Neuronal stem cell (in vitro differentiated cells): Measurements from ENCODE around the gene GPC1.

Experiments
- DNase-seq: peaks from one replicate; pipeline ENCODE4 v3.0.0-alpha.2; 2013; ENCODE audit warnings: low spot score
- H2AFZ ChIP-seq: one replicate; pipeline ENCODE4 v1.6.1; 2013; ENCODE audit warnings: mild to moderate bottlenecking, low read length, inconsistent platforms
- H2AK5ac ChIP-seq: 2 replicates; pipeline ENCODE4 v1.6.1; 2013; ENCODE audit warnings: low read depth, mild to moderate bottlenecking, inconsistent platforms, low read length, moderate library complexity, mixed read lengths
- H2BK120ac ChIP-seq: 2 replicates; pipeline ENCODE4 v1.6.1; 2013; ENCODE audit warnings: low read depth, mild to moderate bottlenecking, inconsistent platforms, low read length, moderate library complexity, mixed read lengths
- H2BK12ac ChIP-seq: one replicate; pipeline ENCODE4 v1.6.1; 2013; ENCODE audit warnings: low read length, inconsistent platforms
- H2BK15ac ChIP-seq: 2 replicates; pipeline ENCODE4 v1.6.1; 2013; ENCODE audit warnings: mild to moderate bottlenecking, low read length, inconsistent platforms, mixed read lengths
- H2BK5ac ChIP-seq: one replicate; pipeline ENCODE4 v1.6.1; 2013; ENCODE audit warnings: inconsistent platforms, mild to moderate bottlenecking, low read length, moderate library complexity
- H3K14ac ChIP-seq: one replicate; pipeline ENCODE4 v1.6.1; 2013; ENCODE audit warnings: low read length, inconsistent platforms
- H3K18ac ChIP-seq: 2 replicates; pipeline ENCODE4 v1.6.1; 2013; ENCODE audit warnings: low read length, inconsistent platforms
- H3K23ac ChIP-seq: 2 replicates; pipeline ENCODE4 v1.6.1; 2013; ENCODE audit warnings: low read depth, mild to moderate bottlenecking, mixed read lengths, low read length, inconsistent platforms; ENCODE audit not compliant: poor library complexity
- H3K27ac ChIP-seq: replicated peaks from 3 replicates; pipeline ENCODE4 v1.5.1; 2013; ENCODE audit warnings: low read length, inconsistent platforms
- H3K27me3 ChIP-seq, 3 experiments: 2 replicates each; pipeline ENCODE4 v1.6.1; 2013; ENCODE audit warnings: low read length in 3 of 3, mild to moderate bottlenecking in 2 of 3, inconsistent platforms in 1 of 3, low read depth in 1 of 3, mixed read lengths in 1 of 3, moderate library complexity in 1 of 3; ENCODE audit not compliant: control insufficient read depth in 3 of 3, insufficient read depth in 3 of 3
- H3K36me3 ChIP-seq, 2 donors: replicated peaks in 1 of 2; 2 replicates each; pipeline ENCODE4 v1.6.1; 2013; ENCODE audit warnings: low read length in 2 of 2; ENCODE audit not compliant: control insufficient read depth in 2 of 2, insufficient read depth in 2 of 2
- H3K4ac ChIP-seq: 2 replicates; pipeline ENCODE4 v1.6.1; 2013; ENCODE audit warnings: inconsistent platforms, mild to moderate bottlenecking, low read length, moderate library complexity
- H3K4me1 ChIP-seq, 2 donors: 1 replicate in 1 of 2; 2 replicates in 1 of 2; pipeline ENCODE4 v1.6.1; 2013; ENCODE audit warnings: low read length in 2 of 2, low read depth in 1 of 2; ENCODE audit not compliant: control insufficient read depth in 2 of 2, insufficient read depth in 1 of 2
- H3K4me2 ChIP-seq: one replicate; pipeline ENCODE4 v1.6.1; 2013; ENCODE audit warnings: mild to moderate bottlenecking, low read length, inconsistent platforms; ENCODE audit not compliant: insufficient read depth, poor library complexity, severe bottlenecking
- H3K4me3 ChIP-seq, 2 donors: 2 replicates each; pipeline ENCODE4 v1.5.1; 2013; ENCODE audit warnings: low read length in 2 of 2, mild to moderate bottlenecking in 2 of 2, inconsistent platforms in 1 of 2, moderate library complexity in 1 of 2
- H3K79me1 ChIP-seq: one replicate; pipeline ENCODE4 v1.6.1; 2013; ENCODE audit warnings: low read depth, mild to moderate bottlenecking, inconsistent platforms, low read length, moderate library complexity
- H3K9ac ChIP-seq: one replicate; pipeline ENCODE4 v1.6.1; 2013; ENCODE audit warnings: mild to moderate bottlenecking, low read depth, low read length, inconsistent platforms; ENCODE audit not compliant: poor library complexity
- H3K9me3 ChIP-seq, 2 donors: replicated peaks in 1 of 2; 2 replicates each; pipeline versions ENCODE3 to v1.6.1; 2013; ENCODE audit warnings: low read length in 2 of 2, mild to moderate bottlenecking in 2 of 2, inconsistent platforms in 1 of 2, low read depth in 1 of 2, mixed read lengths in 1 of 2, moderate library complexity in 1 of 2; ENCODE audit not compliant: control insufficient read depth in 2 of 2, insufficient read depth in 1 of 2
- H4K8ac ChIP-seq: one replicate; pipeline ENCODE4 v1.6.1; 2013; ENCODE audit warnings: low read depth, mild to moderate bottlenecking, inconsistent platforms, low read length, moderate library complexity
- H4K91ac ChIP-seq: one replicate; pipeline ENCODE4 v1.6.1; 2013; ENCODE audit warnings: low read length, low read depth, mild to moderate bottlenecking, inconsistent platforms; ENCODE audit not compliant: poor library complexity
- WGBS, 2 donors: extraction: QIAGEN DNeasy Blood & Tissue Kit; methylation state at CpG; one replicate each; pipeline ENCODE4 v1.1.7; 2013; ENCODE audit warnings: missing lambda C conversion rate in 2 of 2, mixed read lengths in 1 of 2; ENCODE audit not compliant: insufficient read length in 2 of 2, insufficient replicate concordance in 1 of 2; ENCODE audit errors: extremely low coverage in 2 of 2; 5-methylcytosine and 5-hydroxymethylcytosine counted together

Gene GPC1

GRCh38 chr2:240451108-240451611 lies 15.7 kb downstream of the GPC1 start:
- Histone ChIP-seq H3K4me1 (peaks cover 41 to 42% of the 10 kb centered on the region in 2 donors), H3K27me3 (peaks cover 0 to 17% (median 0%) of the 10 kb centered on the region in 3 experiments), H3K79me1 (peaks cover 43% of the 10 kb centered on the region), H3K9ac (peak overlapping the region; percentile 38), H4K8ac (no peak overlapping the region), H2BK5ac (no peak overlapping the region), H3K18ac (peak overlapping the region; percentile 7), H2AK5ac (peak overlapping the region; percentile 63), H4K91ac (no peak overlapping the region), H3K36me3 (peaks cover 2 to 4% of the 10 kb centered on the region in 2 donors), H2BK120ac (no peak overlapping the region), H2BK15ac (peak overlapping the region; percentile 76), H3K4me3 (no peak overlapping the region), H3K9me3 (no peaks in the 10 kb centered on the region), H3K23ac (no peak overlapping the region), H3K4ac (no peak overlapping the region), H3K4me2 (no peak overlapping the region), H3K14ac (no peak overlapping the region), H2AFZ (no peak overlapping the region), H2BK12ac (no peak overlapping the region), H3K27ac (no peak overlapping the region)
- DNase-seq: no peak
- no CpG with 5 or more reads among the region's 13 CpGs for WGBS, 2 donors

- H3K14ac ChIP-seq: no peak overlapping the region
- H2BK120ac ChIP-seq: no peak overlapping the region
- no peak overlapping the region for H4K8ac ChIP-seq
- H3K27ac ChIP-seq: peak overlapping the region; percentile 59
- H3K18ac ChIP-seq: peak overlapping the region; percentile 93
- no peak for DNase-seq
- H3K79me1 ChIP-seq: peaks cover 38% of the 10 kb centered on the region
- peak overlapping the region; percentile 93 for H3K4me2 ChIP-seq
- no peak overlapping the region for H2BK12ac ChIP-seq
- peak overlapping the region; percentile 62 for H2BK5ac ChIP-seq
- peak overlapping the region; percentile 73 to 75 for H3K4me3 ChIP-seq
- WGBS, 2 donors: no CpG with 5 or more reads among the region's 20 CpGs
- H3K23ac ChIP-seq: peak overlapping the region; percentile 37
- peaks cover 49 to 50% of the 10 kb centered on the region in 2 donors for H3K4me1 ChIP-seq
- H2AK5ac ChIP-seq: peak overlapping the region; percentile 89
- no peak overlapping the region for H3K4ac ChIP-seq
- peak overlapping the region; percentile 76 for H2BK15ac ChIP-seq
- H2AFZ ChIP-seq: peak overlapping the region; percentile 92
- peaks cover 0 to 18% (median 0%) of the 10 kb centered on the region in 3 experiments for H3K27me3 ChIP-seq
- H4K91ac ChIP-seq: no peak overlapping the region
- peak overlapping the region; percentile 65 for H3K9ac ChIP-seq
- no peaks in the 10 kb centered on the region for H3K36me3 ChIP-seq
- no peaks in the 10 kb centered on the region for H3K9me3 ChIP-seq
These were observed 16.5 kb downstream of the GPC1 start for GRCh38 chr2:240451791-240452461.

- Histone ChIP-seq H3K27ac (peak overlapping the region; percentile 59), H3K4me3 (peak overlapping the region; percentile 75 to 95)
These were observed 17.2 kb downstream of the GPC1 start for GRCh38 chr2:240452462-240453256.

More at GRCh38 chr2:240452462-240453256, 17.2 kb downstream of the GPC1 start:
- Histone ChIP-seq H4K8ac (peak overlapping the region; percentile 43), H3K36me3 (no peaks in the 10 kb centered on the region), H3K9ac (peak overlapping the region; percentile 99), H3K4me2 (peak overlapping the region; percentile 93), H3K14ac (peak overlapping the region; percentile 94), H2BK120ac (no peak overlapping the region), H3K23ac (peak overlapping the region; percentile 91), H2AFZ (peak overlapping the region; percentile 92), H2BK5ac (peak overlapping the region; percentile 99), H4K91ac (no peak overlapping the region), H3K4ac (peak overlapping the region; percentile 97), H2BK15ac (no peak overlapping the region), H3K79me1 (peaks cover 38% of the 10 kb centered on the region), H2BK12ac (peak overlapping the region; percentile 58), H3K27me3 (peaks cover 0 to 18% (median 0%) of the 10 kb centered on the region in 3 experiments), H2AK5ac (peak overlapping the region; percentile 90), H3K18ac (peak overlapping the region; percentile 100), H3K4me1 (peaks cover 55 to 57% of the 10 kb centered on the region in 2 donors), H3K9me3 (no peaks in the 10 kb centered on the region)
- WGBS, 2 donors: no CpG with 5 or more reads among the region's 103 CpGs
- DNase-seq: peak; percentile 79
